AG04450 (cell line): ENCODE measurements around the gene RSBN1. TPM values are rescaled to one million over a fixed set of nuclear protein-coding genes. Genes with fewer than 3 reads are reported as not detected.

Experiments
- CTCF ChIA-PET: fragments of 300-600, 350-600 bp; formaldehyde crosslinking; extraction: SDS; loops from one replicate; lab custom pipeline; 2022; ENCODE audit warnings: antibody characterized with exemption, inconsistent platforms; lab: Charles Lee
- POLR2A ChIA-PET: fragments of 350-600 bp; formaldehyde crosslinking; extraction: SDS; loops from one replicate; lab custom pipeline; 2021; ENCODE audit warnings: antibody characterized with exemption, inconsistent platforms; lab: Yijun Ruan, JAX
- DNase-seq: peaks from one replicate; pipeline ENCODE4 v3.0.0-alpha.2; 2011; ENCODE audit warnings: low read depth, low spot score
- H3K27ac ChIP-seq: one replicate; pipeline ENCODE4 v1.5.1; 2012; ENCODE audit warnings: low read depth, low read length, control low read depth
- H3K27me3 ChIP-seq: one replicate; pipeline ENCODE4 v1.6.0; 2012; ENCODE audit warnings: low read length; ENCODE audit not compliant: control insufficient read depth, insufficient read depth
- H3K4me3 ChIP-seq: 2 replicates; pipeline ENCODE4 v1.5.1; 2011; ENCODE audit warnings: mild to moderate bottlenecking, low read depth, low read length, control low read depth
- H3K9me3 ChIP-seq: 2 replicates; pipeline ENCODE4 v1.5.1; 2012; ENCODE audit warnings: low read length; ENCODE audit not compliant: control insufficient read depth, insufficient read depth
- CTCF ChIP-seq: IDR thresholded peaks from 2 replicates; pipeline ENCODE4 v1.5.1; 2011; ENCODE audit warnings: low read depth, low read length, control low read depth, inconsistent platforms
- polyA plus RNA-seq: library from polyadenylated mRNA; depleted of rRNA; stranded (reverse); fragments of >200 nt; gene quantifications from 2 replicates; pipeline ENCODE4 v1.2.3, GENCODE V29; 2011

Gene RSBN1
- polyA plus RNA-seq, 1 experiment = 12.2 TPM

GRCh38 chr1:113768916-113769600, 43.2 kb downstream of the RSBN1 start:
- H3K9me3 ChIP-seq = no peaks in the 10 kb centered on the region
- CTCF ChIA-PET = no interaction called here
- no peak overlapping the region for H3K27ac ChIP-seq
- no peak for TF ChIP-seq CTCF
- no peak for DNase-seq
- no peaks in the 10 kb centered on the region for H3K27me3 ChIP-seq
- H3K4me3 ChIP-seq = no peak overlapping the region
- POLR2A ChIA-PET = no interaction called here

- POLR2A ChIA-PET = no interaction called here
- TF ChIP-seq CTCF = no peak
- no peak for DNase-seq
Observed at GRCh38 chr1:113765306-113766230, 46.7 kb downstream of the RSBN1 start.

GRCh38 chr1:113763661-113764060, 48.6 kb downstream of the RSBN1 start:
- Histone ChIP-seq H3K27ac (no peak overlapping the region), H3K4me3 (no peak overlapping the region), H3K27me3 (no peaks in the 10 kb centered on the region), H3K9me3 (no peaks in the 10 kb centered on the region)
- ChIA-PET POLR2A (no interaction called here), CTCF (no interaction called here)
- no peak for DNase-seq
- no peak for TF ChIP-seq CTCF

More at GRCh38 chr1:113765306-113766230, 46.7 kb downstream of the RSBN1 start:
- CTCF ChIA-PET = interaction anchor here (1.9 kb wide), 1 partner anchor 693 kb away, joined by 5 read pairs; the partner anchor contains the start of gene LRIG2
- Histone ChIP-seq H3K27me3 (no peaks in the 10 kb centered on the region), H3K27ac (no peak overlapping the region), H3K4me3 (no peak overlapping the region), H3K9me3 (no peaks in the 10 kb centered on the region)

- CTCF ChIA-PET = interaction anchor here (0.5 kb wide), 1 partner anchor 183 kb away, joined by 3 read pairs; no protein-coding TSS in a partner anchor
- POLR2A ChIA-PET = interaction anchor here (0.7 kb wide), 1 partner anchor 911 kb away, joined by 3 read pairs; no protein-coding TSS in a partner anchor
- TF ChIP-seq CTCF = no peak
- no peak for DNase-seq
- no peak overlapping the region for H3K27ac ChIP-seq
- no peak overlapping the region for H3K4me3 ChIP-seq
- H3K9me3 ChIP-seq = no peaks in the 10 kb centered on the region
- no peaks in the 10 kb centered on the region for H3K27me3 ChIP-seq
Observed at GRCh38 chr1:113761937-113762336, 50.3 kb downstream of the RSBN1 start.
